Testis (tissue), 3 donors: Measurements from ENCODE around the gene DUS4L. TPM values are rescaled to one million over a fixed set of nuclear protein-coding genes. Genes with fewer than 3 reads are reported as not detected.

ENCODE experiments used
- DNase-seq: peaks from one replicate; pipeline ENCODE4 v3.0.0-alpha.2; 2019
- H3K27ac ChIP-seq, 2 donors: fragments of 200-600 bp; sonication (generic); one replicate each; pipeline ENCODE4 v1.5.1; 2019
- H3K27me3 ChIP-seq: fragments of 200-600 bp; sonication (generic); one replicate; pipeline ENCODE4 v1.5.1; 2019
- H3K36me3 ChIP-seq: fragments of 200-600 bp; sonication (generic); one replicate; pipeline ENCODE4 v1.5.1; 2017; ENCODE audit warnings: low read depth; ENCODE audit errors: missing control alignments
- H3K4me1 ChIP-seq: fragments of 200-600 bp; sonication (generic); one replicate; pipeline ENCODE4 v1.5.1; 2019
- H3K4me3 ChIP-seq, 2 donors: fragments of 200-600 bp; sonication (generic); one replicate each; pipeline ENCODE4 v1.5.1; 2017 to 2019
- H3K9me3 ChIP-seq: fragments of 200-600 bp; sonication (generic); one replicate; pipeline ENCODE4 v1.5.1; 2017
- POLR2A ChIP-seq: fragments of 450-650 bp; IDR thresholded peaks from one replicate; pipeline ENCODE4 v1.6.1; 2017; ENCODE audit warnings: antibody characterized with exemption, mild to moderate bottlenecking, moderate library complexity
- WGBS, 2 donors: methylation state at CpG; one replicate each; pipeline ENCODE4 v1.1.5; 2018; 5-methylcytosine and 5-hydroxymethylcytosine counted together
- intact Hi-C: fragments of 100-400 bp; cut with DNase I; formaldehyde crosslinking; loops from one replicate; pipeline ENCODE4 v1.15.1; 2023; ENCODE audit warnings: low total_unique reads
- polyA plus RNA-seq: library from polyadenylated mRNA; stranded (reverse); fragments of 350-450 nt; fragmentation: Illumina TruSeq; extraction: RNeasy Lipid Tissue Mini Kit (QIAGEN cat#74804); gene quantifications from one replicate; pipeline ENCODE4 v1.2.3, GENCODE V29; 2014; ENCODE audit warnings: low read depth, low replicate concordance; ENCODE audit not compliant: insufficient read depth
- total RNA-seq, 2 donors: library from RNA; depleted of rRNA; stranded (reverse); fragments of >200 nt; gene quantifications; one replicate each; pipeline ENCODE4 v1.2.3, GENCODE V29; 2016
- TF ChIP-seq, protein P1 (sequence below), 3 experiments: fragments of 450-650 bp in 2 of 3; fragments of 200-600 bp in 1 of 3; sonication (generic) in 1 of 3; IDR thresholded peaks; one replicate each; pipeline ENCODE4 v1.5.1; 2016 to 2019; ENCODE audit warnings: antibody characterized with exemption in 3 of 3, mild to moderate bottlenecking in 2 of 3, moderate library complexity in 1 of 3

Gene DUS4L
- total and polyA plus RNA-seq, 3 donors from 2014 or later, result 9.5 to 30.2 (median 19.5) TPM

DNA sequence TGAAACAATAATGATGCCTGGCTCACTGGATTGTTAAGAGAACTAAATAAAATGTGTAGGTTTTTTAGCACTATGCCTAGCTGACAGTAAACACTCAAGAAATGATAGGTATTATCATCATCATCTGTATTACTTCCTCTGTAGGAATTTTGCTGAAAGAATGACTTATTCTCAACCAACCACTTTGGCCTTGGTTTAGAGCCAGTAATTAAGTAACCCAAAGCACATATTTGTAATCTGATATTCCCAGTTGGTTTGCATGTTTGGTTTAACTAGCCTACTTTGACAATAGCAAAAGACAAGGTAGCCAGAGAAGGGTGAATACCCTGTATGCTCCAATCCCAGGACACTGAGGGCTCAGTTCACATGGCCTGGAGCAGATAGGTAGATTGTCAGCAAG is 50.7 kb downstream of the DUS4L start:
- Histone ChIP-seq H3K4me1 (peaks cover 4% of the 10 kb centered on the region), H3K4me3 (no peak overlapping the region), H3K9me3 (no peaks in the 10 kb centered on the region), H3K27ac (no peak overlapping the region), H3K36me3 (no peaks in the 10 kb centered on the region), H3K27me3 (no peaks in the 10 kb centered on the region)
- TF ChIP-seq, protein P1, sequence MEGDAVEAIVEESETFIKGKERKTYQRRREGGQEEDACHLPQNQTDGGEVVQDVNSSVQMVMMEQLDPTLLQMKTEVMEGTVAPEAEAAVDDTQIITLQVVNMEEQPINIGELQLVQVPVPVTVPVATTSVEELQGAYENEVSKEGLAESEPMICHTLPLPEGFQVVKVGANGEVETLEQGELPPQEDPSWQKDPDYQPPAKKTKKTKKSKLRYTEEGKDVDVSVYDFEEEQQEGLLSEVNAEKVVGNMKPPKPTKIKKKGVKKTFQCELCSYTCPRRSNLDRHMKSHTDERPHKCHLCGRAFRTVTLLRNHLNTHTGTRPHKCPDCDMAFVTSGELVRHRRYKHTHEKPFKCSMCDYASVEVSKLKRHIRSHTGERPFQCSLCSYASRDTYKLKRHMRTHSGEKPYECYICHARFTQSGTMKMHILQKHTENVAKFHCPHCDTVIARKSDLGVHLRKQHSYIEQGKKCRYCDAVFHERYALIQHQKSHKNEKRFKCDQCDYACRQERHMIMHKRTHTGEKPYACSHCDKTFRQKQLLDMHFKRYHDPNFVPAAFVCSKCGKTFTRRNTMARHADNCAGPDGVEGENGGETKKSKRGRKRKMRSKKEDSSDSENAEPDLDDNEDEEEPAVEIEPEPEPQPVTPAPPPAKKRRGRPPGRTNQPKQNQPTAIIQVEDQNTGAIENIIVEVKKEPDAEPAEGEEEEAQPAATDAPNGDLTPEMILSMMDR (IDR thresholded peaks at IDR 0.05), result no peak
- TF ChIP-seq POLR2A, result no peak
- intact Hi-C loops, result no loop called here
- DNase-seq, result no peak

DNA sequence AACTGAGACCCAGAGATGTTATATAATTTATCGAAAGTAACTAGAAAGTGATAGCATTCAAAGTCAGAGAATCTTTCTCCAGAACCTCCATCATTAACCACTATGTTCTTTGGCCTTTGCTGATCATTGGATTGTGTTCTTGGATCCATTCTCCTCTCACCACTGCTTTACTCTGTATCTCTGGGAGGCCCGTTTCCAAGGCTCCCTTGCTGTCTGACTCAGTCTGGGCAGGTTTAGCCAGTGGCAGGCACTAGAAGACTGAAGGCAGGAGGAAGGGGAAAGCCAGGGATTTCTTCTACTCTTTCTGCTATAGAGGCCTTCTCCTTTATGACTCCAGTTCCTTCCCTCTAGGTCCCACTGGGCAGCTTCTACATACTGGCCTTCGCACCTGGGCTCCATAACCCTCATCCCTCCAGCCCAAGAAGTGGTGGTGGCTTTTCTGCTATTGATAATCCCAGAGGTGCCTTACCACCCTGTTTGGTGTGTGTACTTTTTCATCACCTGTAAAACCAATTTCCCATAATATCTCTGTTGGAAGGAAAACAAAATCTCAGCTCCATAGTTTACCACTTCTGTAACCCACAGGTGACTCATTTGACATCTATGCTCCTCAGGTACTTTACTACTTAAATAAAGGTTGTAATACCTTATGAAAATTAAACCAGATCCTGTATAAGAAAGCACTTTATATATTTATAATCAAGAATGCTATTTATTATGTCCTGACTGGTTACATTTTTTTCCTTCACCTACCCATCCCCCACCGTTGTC is 52.3 kb downstream of the DUS4L start:
- no peak for DNase-seq
- Histone ChIP-seq H3K9me3 (no peaks in the 10 kb centered on the region), H3K4me1 (no peaks in the 10 kb centered on the region), H3K4me3 (no peak overlapping the region), H3K36me3 (no peaks in the 10 kb centered on the region), H3K27ac (no peak overlapping the region), H3K27me3 (no peaks in the 10 kb centered on the region)
- TF ChIP-seq, protein P1 (IDR thresholded peaks at IDR 0.05), result no peak
- no peak for TF ChIP-seq POLR2A
- 92 to 97% methylated on average over 4 of the region's 4 CpGs for WGBS, 2 donors
- intact Hi-C loops, result no loop called here

- no peak overlapping the region for H3K4me3 ChIP-seq
- TF ChIP-seq, protein P1 (IDR thresholded peaks at IDR 0.05), result no peak
- TF ChIP-seq POLR2A, result no peak
- H3K4me1 ChIP-seq, result no peaks in the 10 kb centered on the region
- WGBS, 2 donors, result 63 to 68% methylated on average over 1 of the region's 1 CpG
- no peaks in the 10 kb centered on the region for H3K27me3 ChIP-seq
- H3K27ac ChIP-seq, result no peak overlapping the region
- intact Hi-C loops, result no loop called here
- H3K36me3 ChIP-seq, result no peaks in the 10 kb centered on the region
- no peak for DNase-seq
- H3K9me3 ChIP-seq, result no peaks in the 10 kb centered on the region
These were observed 58.7 kb downstream of the DUS4L start for GRCh38 chr7:107622429-107622828.

GRCh38 chr7:107622894-107623293 is 59.1 kb downstream of the DUS4L start:
- no peak overlapping the region for H3K27ac ChIP-seq
- TF ChIP-seq, protein P1 (IDR thresholded peaks at IDR 0.05), result no peak
- no peak for TF ChIP-seq POLR2A
- DNase-seq, result no peak

DNA sequence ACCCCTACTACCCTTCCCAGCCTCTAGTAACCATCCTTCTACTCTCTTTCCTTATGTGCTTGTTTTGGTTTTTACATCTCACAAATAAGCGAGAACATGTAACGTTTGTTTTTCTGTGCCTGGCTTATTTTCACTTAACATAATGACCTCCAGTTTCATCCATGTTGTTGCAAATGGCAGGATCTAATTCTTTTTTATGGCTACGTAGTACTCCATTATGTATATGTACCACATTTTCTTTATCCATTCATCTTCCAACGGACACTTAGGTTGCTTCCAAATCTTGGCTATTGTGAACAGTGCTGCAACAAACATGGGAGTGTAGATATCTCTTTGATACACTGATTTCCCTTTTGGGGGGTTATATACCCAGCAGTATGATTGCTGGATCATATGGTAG is 63.2 kb downstream of the DUS4L start:
- no peak overlapping the region for H3K27ac ChIP-seq
- H3K9me3 ChIP-seq, result no peaks in the 10 kb centered on the region
- no peaks in the 10 kb centered on the region for H3K4me1 ChIP-seq
- 93 to 96% methylated on average over 4 of the region's 4 CpGs for WGBS, 2 donors
- H3K36me3 ChIP-seq, result no peaks in the 10 kb centered on the region
- DNase-seq, result no peak
- TF ChIP-seq, protein P1 (IDR thresholded peaks at IDR 0.05), result no peak
- no peak for TF ChIP-seq POLR2A
- intact Hi-C loops, result no loop called here
- no peak overlapping the region for H3K4me3 ChIP-seq
- H3K27me3 ChIP-seq, result no peaks in the 10 kb centered on the region

More at GRCh38 chr7:107622894-107623293, 59.1 kb downstream of the DUS4L start:
- Histone ChIP-seq H3K36me3 (no peaks in the 10 kb centered on the region), H3K27me3 (no peaks in the 10 kb centered on the region), H3K9me3 (no peaks in the 10 kb centered on the region), H3K4me3 (no peak overlapping the region), H3K4me1 (no peaks in the 10 kb centered on the region)
- intact Hi-C loops, result no loop called here
- 64 to 75% methylated on average over 2 of the region's 2 CpGs for WGBS, 2 donors
